ENCODE measurements around the gene SLCO4A1. TPM values are rescaled to one million over a fixed set of nuclear protein-coding genes. Genes with fewer than 3 reads are reported as not detected.

The SLCO4A1 gene
- polyA plus RNA-seq, 1 donor (not counting 4 experiments of a cell fraction or from before 2014, with no cell fraction given): 1.8 TPM

DNA sequence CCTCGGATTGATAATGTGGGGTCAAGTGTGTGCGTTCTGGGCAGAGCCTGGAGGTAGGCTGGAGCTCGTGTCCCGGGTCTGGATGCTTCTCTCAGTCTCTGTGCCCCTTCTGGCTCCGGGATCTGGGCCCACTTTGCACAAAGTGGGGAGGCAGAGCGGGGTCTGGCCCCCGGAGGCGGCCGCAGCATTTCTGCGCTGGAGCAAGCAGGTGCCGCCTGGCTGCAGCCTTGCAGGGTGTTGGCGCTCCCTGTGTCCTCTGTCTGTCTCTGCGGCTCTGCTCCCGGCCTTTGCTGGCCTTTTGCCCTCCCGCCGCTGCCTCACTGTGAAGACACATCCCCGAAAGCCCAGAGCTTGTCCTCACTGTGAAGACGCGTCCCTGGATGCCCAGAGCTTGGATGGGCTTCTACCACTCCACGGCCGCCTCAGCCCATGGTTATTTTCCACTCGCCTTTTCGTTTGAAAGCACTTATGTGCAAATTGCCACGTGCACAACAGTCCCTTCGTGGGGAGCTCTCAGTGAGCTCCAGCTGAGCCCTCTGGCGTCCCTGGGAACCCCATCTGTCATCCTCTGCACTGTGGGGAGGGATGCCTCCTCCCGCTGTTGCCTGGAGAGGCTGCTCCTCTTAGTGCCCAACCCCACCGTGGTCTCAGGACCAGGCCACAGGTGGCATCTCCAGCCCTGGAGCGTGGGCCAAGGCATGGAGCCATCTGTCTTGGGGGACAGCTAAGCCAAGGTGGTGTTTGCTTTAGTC, 17.4 kb downstream of the SLCO4A1 start:
- peaks cover 16% of the 10 kb centered on the region for H3K4me1 ChIP-seq (ENCODE audit: control insufficient read depth, extremely low read depth, insufficient read depth, low read length)
- H3K9ac ChIP-seq (ENCODE audit: control insufficient read depth, extremely low read depth, insufficient read depth, low read length): no peak overlapping the region
- no peaks in the 10 kb centered on the region for H3K79me2 ChIP-seq (ENCODE audit: control insufficient read depth, insufficient read depth, low read length)
- H3K27ac ChIP-seq (ENCODE audit: control insufficient read depth, insufficient read depth, low read length): no peak overlapping the region
- no peaks in the 10 kb centered on the region for H3K9me3 ChIP-seq (ENCODE audit: control insufficient read depth, low read depth, low read length)
- H4K20me1 ChIP-seq (ENCODE audit: control insufficient read depth, extremely low read depth, insufficient read depth, low read length): no peaks in the 10 kb centered on the region
- dilution Hi-C loops (cut with MboI; ENCODE audit: extremely low pct_ligation_motif_present, low sequenced_read_pairs): no loop called here
- no peaks in the 10 kb centered on the region for H3K9me1 ChIP-seq (ENCODE audit: control insufficient read depth, extremely low read depth, insufficient read depth, low read length)
- H3K4me2 ChIP-seq (ENCODE audit: control insufficient read depth, extremely low read depth, insufficient read depth, low read depth, low read length): no peak overlapping the region
- TF ChIP-seq EZH2 (IDR thresholded peaks at IDR 0.05; ENCODE audit: low read length): no peak
- TF ChIP-seq, protein P1, sequence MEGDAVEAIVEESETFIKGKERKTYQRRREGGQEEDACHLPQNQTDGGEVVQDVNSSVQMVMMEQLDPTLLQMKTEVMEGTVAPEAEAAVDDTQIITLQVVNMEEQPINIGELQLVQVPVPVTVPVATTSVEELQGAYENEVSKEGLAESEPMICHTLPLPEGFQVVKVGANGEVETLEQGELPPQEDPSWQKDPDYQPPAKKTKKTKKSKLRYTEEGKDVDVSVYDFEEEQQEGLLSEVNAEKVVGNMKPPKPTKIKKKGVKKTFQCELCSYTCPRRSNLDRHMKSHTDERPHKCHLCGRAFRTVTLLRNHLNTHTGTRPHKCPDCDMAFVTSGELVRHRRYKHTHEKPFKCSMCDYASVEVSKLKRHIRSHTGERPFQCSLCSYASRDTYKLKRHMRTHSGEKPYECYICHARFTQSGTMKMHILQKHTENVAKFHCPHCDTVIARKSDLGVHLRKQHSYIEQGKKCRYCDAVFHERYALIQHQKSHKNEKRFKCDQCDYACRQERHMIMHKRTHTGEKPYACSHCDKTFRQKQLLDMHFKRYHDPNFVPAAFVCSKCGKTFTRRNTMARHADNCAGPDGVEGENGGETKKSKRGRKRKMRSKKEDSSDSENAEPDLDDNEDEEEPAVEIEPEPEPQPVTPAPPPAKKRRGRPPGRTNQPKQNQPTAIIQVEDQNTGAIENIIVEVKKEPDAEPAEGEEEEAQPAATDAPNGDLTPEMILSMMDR (optimal IDR thresholded peaks at IDR 0.05 in 1 of 3, IDR thresholded peaks at IDR 0.05 in 1 of 3, conservative IDR thresholded peaks at IDR 0.05 in 1 of 3; ENCODE audit: extremely low read depth in 1 of 3, insufficient read depth in 2 of 3, low read length in 3 of 3): no peak
- no peak overlapping the region for H3K4me3 ChIP-seq (ENCODE audit: control insufficient read depth in 2 of 3, extremely low read depth in 1 of 3, insufficient read depth in 2 of 3, low read depth in 1 of 3, low read length in 3 of 3)
- no peaks in the 10 kb centered on the region for H3K36me3 ChIP-seq (ENCODE audit: control insufficient read depth in 2 of 2, extremely low read depth in 1 of 2, insufficient read depth in 2 of 2, low read length in 2 of 2)
- FAIRE-seq: no peak
- no peak for DNase-seq (ENCODE audit: low read depth, low spot score)
- H3K27me3 ChIP-seq (ENCODE audit: control insufficient read depth, extremely low read depth, insufficient read depth, low read length): no peaks in the 10 kb centered on the region
- H2AFZ ChIP-seq (ENCODE audit: control insufficient read depth, low read length): no peak overlapping the region

DNA sequence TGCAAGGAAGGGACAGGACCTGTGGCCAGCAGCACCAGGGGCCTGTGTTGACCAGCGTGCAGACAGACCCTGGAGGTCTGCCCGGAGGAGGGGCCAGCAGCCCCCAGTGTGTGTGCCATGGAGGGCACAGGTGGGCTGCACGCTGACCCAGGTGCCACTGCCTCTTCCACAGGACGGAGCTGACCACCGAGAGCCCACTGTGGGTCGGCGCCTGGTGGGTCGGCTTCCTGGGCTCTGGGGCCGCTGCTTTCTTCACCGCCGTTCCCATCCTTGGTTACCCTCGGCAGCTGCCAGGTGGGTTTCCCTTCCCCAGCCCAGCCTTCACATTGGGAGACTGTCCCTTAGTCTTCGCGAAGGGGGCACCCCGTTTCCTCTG, 17.9 kb downstream of the SLCO4A1 start:
- no peak for DNase-seq (ENCODE audit: low read depth, low spot score)
- no peak overlapping the region for H3K4me3 ChIP-seq (ENCODE audit: control insufficient read depth in 2 of 3, extremely low read depth in 1 of 3, insufficient read depth in 2 of 3, low read depth in 1 of 3, low read length in 3 of 3)
- H4K20me1 ChIP-seq (ENCODE audit: control insufficient read depth, extremely low read depth, insufficient read depth, low read length): no peaks in the 10 kb centered on the region
- TF ChIP-seq EZH2 (IDR thresholded peaks at IDR 0.05; ENCODE audit: low read length): no peak
- TF ChIP-seq, protein P1 (optimal IDR thresholded peaks at IDR 0.05 in 1 of 3, IDR thresholded peaks at IDR 0.05 in 1 of 3, conservative IDR thresholded peaks at IDR 0.05 in 1 of 3; ENCODE audit: extremely low read depth in 1 of 3, insufficient read depth in 2 of 3, low read length in 3 of 3): no peak
- peaks cover 16% of the 10 kb centered on the region for H3K4me1 ChIP-seq (ENCODE audit: control insufficient read depth, extremely low read depth, insufficient read depth, low read length)
- no peak for FAIRE-seq
- no peaks in the 10 kb centered on the region for H3K36me3 ChIP-seq (ENCODE audit: control insufficient read depth in 2 of 2, extremely low read depth in 1 of 2, insufficient read depth in 2 of 2, low read length in 2 of 2)
- dilution Hi-C loops (cut with MboI; ENCODE audit: extremely low pct_ligation_motif_present, low sequenced_read_pairs): no loop called here
- no peaks in the 10 kb centered on the region for H3K9me3 ChIP-seq (ENCODE audit: control insufficient read depth, low read depth, low read length)
- no peaks in the 10 kb centered on the region for H3K27me3 ChIP-seq (ENCODE audit: control insufficient read depth, extremely low read depth, insufficient read depth, low read length)
- H3K9ac ChIP-seq (ENCODE audit: control insufficient read depth, extremely low read depth, insufficient read depth, low read length): no peak overlapping the region
- no peak overlapping the region for H3K27ac ChIP-seq (ENCODE audit: control insufficient read depth, insufficient read depth, low read length)
- H3K79me2 ChIP-seq (ENCODE audit: control insufficient read depth, insufficient read depth, low read length): no peaks in the 10 kb centered on the region
- H2AFZ ChIP-seq (ENCODE audit: control insufficient read depth, low read length): no peak overlapping the region
- H3K9me1 ChIP-seq (ENCODE audit: control insufficient read depth, extremely low read depth, insufficient read depth, low read length): no peaks in the 10 kb centered on the region
- no peak overlapping the region for H3K4me2 ChIP-seq (ENCODE audit: control insufficient read depth, extremely low read depth, insufficient read depth, low read depth, low read length)
